ENCODE data around the gene ZC3H18.

Gene ZC3H18

DNA sequence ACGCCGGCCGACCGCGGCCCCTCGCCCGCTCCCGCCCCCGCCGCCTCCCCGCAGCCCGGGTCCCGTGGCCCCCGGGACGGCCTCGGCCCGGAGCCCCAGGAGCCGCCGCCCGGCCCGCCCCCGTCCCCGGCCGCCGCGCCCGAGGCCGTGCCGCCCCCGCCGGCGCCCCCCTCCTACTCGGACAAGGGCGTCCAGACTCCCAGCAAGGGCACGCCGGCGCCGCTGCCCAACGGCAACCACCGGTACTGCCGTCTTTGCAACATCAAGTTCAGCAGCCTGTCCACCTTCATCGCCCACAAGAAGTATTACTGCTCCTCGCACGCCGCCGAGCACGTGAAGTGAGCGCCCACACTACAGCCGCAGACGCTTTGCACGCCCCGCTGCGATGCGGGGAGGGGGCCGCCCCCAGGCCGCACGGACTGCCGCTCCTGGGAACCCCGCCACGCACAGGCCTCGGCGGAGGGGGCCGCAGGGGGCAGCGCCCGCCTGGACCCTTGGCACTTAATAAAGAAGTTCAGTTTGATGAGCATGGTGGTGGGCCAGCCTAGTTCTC lies 35.5 kb upstream of the ZC3H18 start:
- TF ChIP-seq, protein P1, sequence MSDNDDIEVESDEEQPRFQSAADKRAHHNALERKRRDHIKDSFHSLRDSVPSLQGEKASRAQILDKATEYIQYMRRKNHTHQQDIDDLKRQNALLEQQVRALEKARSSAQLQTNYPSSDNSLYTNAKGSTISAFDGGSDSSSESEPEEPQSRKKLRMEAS (IDR thresholded peaks at IDR 0.05; ENCODE audit: low read depth, low read length) = no peak
- TF ChIP-seq MYC (IDR thresholded peaks at IDR 0.05; ENCODE audit: low read depth, low read length) (peak; percentile 7; the same call in 1 of the 2 replicates), POLR2A (IDR thresholded peaks at IDR 0.05; ENCODE audit: extremely low read depth, insufficient read length) (no peak), CTCF (IDR thresholded peaks at IDR 0.05; ENCODE audit: low read depth, low read length) (peak; percentile 1)
- DNase-seq (ENCODE audit: low read depth) = peak; percentile 79

DNA sequence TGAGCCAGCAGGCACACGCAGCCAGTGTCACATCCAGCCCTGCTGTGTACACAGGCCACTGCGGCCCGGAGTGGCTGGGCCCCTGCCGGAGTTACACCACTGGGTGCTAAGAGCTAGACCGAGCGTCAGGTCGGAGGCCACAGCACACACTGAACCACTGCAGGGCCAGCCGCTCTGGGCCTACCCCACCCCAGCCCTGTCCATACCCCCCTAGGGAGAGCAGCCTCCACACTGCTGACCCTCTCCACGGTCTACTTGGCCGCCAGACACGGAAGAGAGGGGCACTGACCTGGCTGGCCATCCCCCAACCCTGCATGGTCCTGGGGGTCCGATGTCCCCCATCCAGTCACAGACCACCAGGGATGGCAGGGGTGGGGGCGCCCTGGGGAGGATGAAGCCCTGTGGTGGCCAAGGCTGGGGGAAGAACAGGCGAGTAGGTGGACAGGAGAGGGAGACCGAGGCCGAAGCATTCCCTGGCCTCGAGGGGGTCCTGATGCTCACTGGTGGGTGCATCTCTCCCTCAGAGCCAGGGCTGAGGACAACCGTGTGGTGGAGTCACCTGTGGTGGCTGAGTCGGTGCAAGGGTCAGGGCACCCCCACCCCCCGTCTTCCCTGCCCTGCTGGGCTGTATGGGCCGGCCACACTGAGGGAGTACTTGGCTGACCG lies 34.9 kb upstream of the ZC3H18 start:
- peak overlapping the region; percentile 32 for H3K4me3 ChIP-seq (ENCODE audit: low read depth, low read length)
- TF ChIP-seq POLR2A (IDR thresholded peaks at IDR 0.05; ENCODE audit: extremely low read depth, insufficient read length) (no peak), MYC (IDR thresholded peaks at IDR 0.05; ENCODE audit: low read depth, low read length) (no peak), CTCF (IDR thresholded peaks at IDR 0.05; ENCODE audit: low read depth, low read length) (no peak)
- TF ChIP-seq, protein P1 (IDR thresholded peaks at IDR 0.05; ENCODE audit: low read depth, low read length) = no peak
- no peak for DNase-seq (ENCODE audit: low read depth)

More for the DNA sequence above, 35.5 kb upstream of the ZC3H18 start:
- H3K4me3 ChIP-seq (ENCODE audit: low read depth, low read length) = peak overlapping the region; percentile 32

DNA sequence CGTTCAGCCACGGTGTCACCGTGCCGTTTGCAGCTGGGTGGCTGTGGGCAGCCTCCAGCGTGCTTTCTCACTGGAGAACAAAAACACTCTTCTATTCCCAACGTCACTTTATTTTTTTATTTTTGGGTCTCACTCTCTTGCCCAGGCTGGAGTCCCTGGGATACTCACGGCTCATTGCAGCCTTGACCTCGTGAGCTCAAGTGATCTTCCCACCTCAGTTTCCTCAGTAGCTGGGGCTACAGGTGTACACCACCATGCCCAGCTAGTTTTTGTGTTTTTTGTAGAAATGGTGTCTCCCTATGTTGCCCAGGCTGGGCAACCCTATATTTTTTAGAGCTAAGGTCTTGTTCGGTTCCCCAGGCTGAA lies 34.4 kb upstream of the ZC3H18 start:
- no peak for DNase-seq (ENCODE audit: low read depth)
- TF ChIP-seq, protein P1 (IDR thresholded peaks at IDR 0.05; ENCODE audit: low read depth, low read length) = no peak
- H3K4me3 ChIP-seq (ENCODE audit: low read depth, low read length) = no peak overlapping the region

GRCh38 chr16:88536510-88536909 lies 33.7 kb upstream of the ZC3H18 start:
- no peak for DNase-seq (ENCODE audit: low read depth)
- no peak overlapping the region for H3K4me3 ChIP-seq (ENCODE audit: low read depth, low read length)
- TF ChIP-seq MYC (IDR thresholded peaks at IDR 0.05; ENCODE audit: low read depth, low read length) (no peak), CTCF (IDR thresholded peaks at IDR 0.05; ENCODE audit: low read depth, low read length) (no peak)

DNA sequence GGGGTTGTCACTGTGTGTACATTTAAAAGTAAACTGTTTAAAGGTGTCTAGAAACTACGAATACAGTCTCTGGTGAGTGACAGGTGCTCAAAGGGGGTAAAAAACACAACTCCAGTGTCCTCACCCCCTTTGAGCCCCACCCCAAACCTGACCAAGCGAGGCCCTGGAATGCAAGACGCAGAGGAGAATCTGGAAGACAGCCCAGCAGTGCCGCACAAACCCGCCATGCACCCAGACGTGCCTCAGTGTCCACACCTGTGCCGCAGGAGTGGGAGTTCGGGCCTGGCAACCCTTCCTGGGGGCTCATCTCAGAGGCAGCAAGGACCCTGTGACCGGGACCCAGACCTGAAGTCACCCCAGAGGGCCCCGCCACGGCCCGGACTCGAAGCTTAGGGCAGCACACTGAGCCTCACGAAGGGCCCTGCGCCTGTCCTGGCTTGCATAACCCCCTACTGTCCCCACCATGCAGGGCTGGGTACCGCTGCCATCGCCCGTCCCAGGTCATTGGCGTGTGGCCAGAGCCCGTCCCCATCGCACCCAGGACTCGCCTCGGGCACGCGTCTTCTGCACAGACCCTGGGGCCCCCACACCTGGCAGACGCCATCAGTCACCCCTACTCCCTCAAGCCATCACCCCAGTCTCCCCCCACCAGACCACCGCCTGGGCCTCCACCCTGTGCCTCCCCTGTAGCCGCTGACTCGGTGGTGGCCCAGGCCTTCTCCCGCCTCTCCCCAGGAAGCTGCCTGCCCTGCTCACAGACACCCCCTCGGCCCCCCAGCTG lies 33.0 kb upstream of the ZC3H18 start:
- DNase-seq (ENCODE audit: low read depth) = peak; percentile 47
- TF ChIP-seq POLR2A (IDR thresholded peaks at IDR 0.05; ENCODE audit: extremely low read depth, insufficient read length) = no peak
- TF ChIP-seq MYC (IDR thresholded peaks at IDR 0.05; ENCODE audit: low read depth, low read length) = no peak
- TF ChIP-seq, protein P1 (IDR thresholded peaks at IDR 0.05; ENCODE audit: low read depth, low read length) = no peak
- TF ChIP-seq CTCF (IDR thresholded peaks at IDR 0.05; ENCODE audit: low read depth, low read length) = no peak
- H3K4me3 ChIP-seq (ENCODE audit: low read depth, low read length) = no peak overlapping the region

DNA sequence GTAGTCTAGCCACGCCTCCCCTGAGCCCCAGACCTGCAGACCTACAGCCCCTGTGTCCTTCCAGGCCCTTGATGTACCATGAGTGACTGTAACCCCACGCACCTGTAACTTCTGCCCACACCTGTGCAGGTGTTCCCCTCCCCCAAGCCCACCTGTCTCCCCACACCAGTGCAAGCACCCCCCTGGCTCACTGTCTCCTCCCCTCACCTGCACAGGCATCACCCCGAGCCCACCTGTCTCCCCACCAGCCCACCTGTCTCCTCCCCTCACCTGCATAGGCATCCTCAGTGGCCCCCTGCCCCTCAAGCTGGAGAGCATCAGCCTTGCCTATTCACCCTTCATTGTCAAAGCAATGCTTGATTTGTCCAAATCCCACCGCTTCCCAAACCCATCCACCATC lies 32.3 kb upstream of the ZC3H18 start:
- TF ChIP-seq POLR2A (IDR thresholded peaks at IDR 0.05; ENCODE audit: extremely low read depth, insufficient read length) (no peak), MYC (IDR thresholded peaks at IDR 0.05; ENCODE audit: low read depth, low read length) (no peak), CTCF (IDR thresholded peaks at IDR 0.05; ENCODE audit: low read depth, low read length) (no peak)
- TF ChIP-seq, protein P1 (IDR thresholded peaks at IDR 0.05; ENCODE audit: low read depth, low read length) = no peak
- no peak for DNase-seq (ENCODE audit: low read depth)

More for the DNA sequence above, 32.3 kb upstream of the ZC3H18 start:
- H3K4me3 ChIP-seq (ENCODE audit: low read depth, low read length) = no peak overlapping the region

Measured in NB4 (cell line).